Breast epithelium (tissue), 4 donors: ENCODE measurements around the gene NAT10. TPM values are rescaled to one million over a fixed set of nuclear protein-coding genes. Genes with fewer than 3 reads are reported as not detected.

Source experiments
- DNase-seq, 2 donors: peaks; one replicate each; pipeline ENCODE4 v3.0.0-alpha.2; 2019; ENCODE audit warnings: low spot score in 2 of 2
- H3K27ac ChIP-seq, 2 donors: fragments of 200-600 bp; sonication (generic) in 1 of 2; one replicate each; pipeline ENCODE4 v1.5.1; 2016 to 2019; ENCODE audit warnings: mild to moderate bottlenecking in 1 of 2
- H3K27me3 ChIP-seq, 2 donors: fragments of 200-600 bp; sonication (generic) in 1 of 2; one replicate each; pipeline versions ENCODE4 v1.5.1 to v1.6.0; 2017 to 2019; ENCODE audit warnings: control low read depth in 1 of 2, mild to moderate bottlenecking in 1 of 2
- H3K36me3 ChIP-seq: fragments of 200-600 bp; one replicate; pipeline ENCODE4 v1.5.1; 2019
- H3K4me1 ChIP-seq, 2 donors: fragments of 200-600 bp; sonication (generic); one replicate each; pipeline ENCODE4 v1.5.1; 2016 to 2019; ENCODE audit warnings: control low read depth in 1 of 2
- H3K4me3 ChIP-seq, 3 donors: fragments of 200-600 bp; sonication (generic); 1 replicate in 2 of 3; 2 replicates in 1 of 3; pipeline ENCODE4 v1.5.1; 2016 to 2019; ENCODE audit warnings: mild to moderate bottlenecking in 3 of 3, moderate library complexity in 2 of 3
- H3K9me3 ChIP-seq, 2 donors: fragments of 200-600 bp; sonication (generic) in 1 of 2; one replicate each; pipeline ENCODE4 v1.5.1; 2016 to 2019; ENCODE audit warnings: control low read depth in 1 of 2
- POLR2A ChIP-seq: fragments of 450-650 bp; IDR thresholded peaks from one replicate; pipeline ENCODE4 v1.6.1; 2016; ENCODE audit warnings: antibody characterized with exemption, mild to moderate bottlenecking, moderate library complexity
- POLR2AphosphoS5 ChIP-seq, 3 donors: sonication (generic); formaldehyde crosslinking; IDR thresholded peaks; one replicate each; pipeline ENCODE4 v1.6.1; 2017; ENCODE audit warnings: antibody characterized with exemption in 3 of 3
- intact Hi-C: fragments of 100-400 bp; cut with DNase I; formaldehyde crosslinking; loops from one replicate; pipeline ENCODE4 v1.15.1; 2023; ENCODE audit warnings: low total_unique reads
- total RNA-seq, 3 donors: library from RNA; depleted of rRNA; stranded (reverse); fragments of >200 nt; gene quantifications; one replicate each; pipeline ENCODE4 v1.1.0, GENCODE V29; 2016
- TF ChIP-seq, protein P1 (sequence below), 3 donors: fragments of 450-650 bp; IDR thresholded peaks; one replicate each; pipeline ENCODE4 v1.5.1; 2016 to 2017; ENCODE audit warnings: antibody characterized with exemption in 3 of 3, mild to moderate bottlenecking in 3 of 3, moderate library complexity in 3 of 3

Gene NAT10
- total RNA-seq, 3 donors from 2014 or later = 22.6 to 41.0 (median 31.5) TPM

- Histone ChIP-seq H3K27ac (no peak overlapping the region), H3K36me3 (peaks cover 9% of the 10 kb centered on the region), H3K27me3 (no peaks in the 10 kb centered on the region), H3K9me3 (no peaks in the 10 kb centered on the region), H3K4me3 (no peak overlapping the region), H3K4me1 (no peaks in the 10 kb centered on the region)
- TF ChIP-seq, protein P1, sequence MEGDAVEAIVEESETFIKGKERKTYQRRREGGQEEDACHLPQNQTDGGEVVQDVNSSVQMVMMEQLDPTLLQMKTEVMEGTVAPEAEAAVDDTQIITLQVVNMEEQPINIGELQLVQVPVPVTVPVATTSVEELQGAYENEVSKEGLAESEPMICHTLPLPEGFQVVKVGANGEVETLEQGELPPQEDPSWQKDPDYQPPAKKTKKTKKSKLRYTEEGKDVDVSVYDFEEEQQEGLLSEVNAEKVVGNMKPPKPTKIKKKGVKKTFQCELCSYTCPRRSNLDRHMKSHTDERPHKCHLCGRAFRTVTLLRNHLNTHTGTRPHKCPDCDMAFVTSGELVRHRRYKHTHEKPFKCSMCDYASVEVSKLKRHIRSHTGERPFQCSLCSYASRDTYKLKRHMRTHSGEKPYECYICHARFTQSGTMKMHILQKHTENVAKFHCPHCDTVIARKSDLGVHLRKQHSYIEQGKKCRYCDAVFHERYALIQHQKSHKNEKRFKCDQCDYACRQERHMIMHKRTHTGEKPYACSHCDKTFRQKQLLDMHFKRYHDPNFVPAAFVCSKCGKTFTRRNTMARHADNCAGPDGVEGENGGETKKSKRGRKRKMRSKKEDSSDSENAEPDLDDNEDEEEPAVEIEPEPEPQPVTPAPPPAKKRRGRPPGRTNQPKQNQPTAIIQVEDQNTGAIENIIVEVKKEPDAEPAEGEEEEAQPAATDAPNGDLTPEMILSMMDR (IDR thresholded peaks at IDR 0.05) = no peak
- TF ChIP-seq POLR2AphosphoS5 (IDR thresholded peaks at IDR 0.05) (no peak), POLR2A (no peak)
- DNase-seq = no peak
- intact Hi-C loops = no loop called here
Observed at GRCh38 chr11:34136420-34136819, 31.0 kb downstream of the NAT10 start.

DNA sequence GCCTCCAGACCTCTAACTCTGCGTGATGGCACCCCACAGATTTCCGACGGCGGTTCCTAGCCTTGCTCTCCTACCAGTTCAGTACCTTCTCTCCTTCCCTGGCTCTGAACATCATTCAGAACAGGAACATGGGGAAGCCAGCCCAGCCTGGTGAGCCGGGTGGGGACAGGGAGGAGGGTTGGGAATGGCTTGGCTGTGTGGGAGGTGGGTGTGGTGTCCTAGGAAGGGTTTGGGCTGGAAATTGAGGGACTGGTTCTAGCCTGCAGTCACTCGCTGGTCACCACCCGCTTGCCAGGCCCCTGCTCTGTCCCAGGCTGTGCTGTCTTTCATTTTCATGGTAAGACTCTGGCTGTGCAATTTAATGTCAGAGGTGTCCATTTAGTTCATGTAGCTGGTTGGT lies 33.9 kb downstream of the NAT10 start:
- Histone ChIP-seq H3K4me3 (no peak overlapping the region), H3K27me3 (no peaks in the 10 kb centered on the region), H3K27ac (no peak overlapping the region), H3K36me3 (peaks cover 13% of the 10 kb centered on the region), H3K9me3 (no peaks in the 10 kb centered on the region), H3K4me1 (no peaks in the 10 kb centered on the region)
- DNase-seq = no peak
- intact Hi-C loops = no loop called here
- no peak for TF ChIP-seq POLR2A
- TF ChIP-seq, protein P1 (IDR thresholded peaks at IDR 0.05) = no peak

GRCh38 chr11:34140149-34140548 lies 34.7 kb downstream of the NAT10 start:
- no peak for TF ChIP-seq POLR2A
- TF ChIP-seq, protein P1 (IDR thresholded peaks at IDR 0.05) = no peak
- TF ChIP-seq POLR2AphosphoS5 (IDR thresholded peaks at IDR 0.05) = no peak
- Histone ChIP-seq H3K4me3 (no peak overlapping the region), H3K27ac (no peak overlapping the region), H3K27me3 (no peaks in the 10 kb centered on the region), H3K4me1 (no peaks in the 10 kb centered on the region), H3K9me3 (no peaks in the 10 kb centered on the region), H3K36me3 (peaks cover 13% of the 10 kb centered on the region)
- intact Hi-C loops = loop anchor here (5.0 kb wide), 1 partner anchor 848 kb away; no protein-coding TSS in a partner anchor
- no peak for DNase-seq

GRCh38 chr11:34143048-34143447 lies 37.6 kb downstream of the NAT10 start:
- intact Hi-C loops = loop anchor here (5.0 kb wide), 1 partner anchor 851 kb away; no protein-coding TSS in a partner anchor
- Histone ChIP-seq H3K27me3 (no peaks in the 10 kb centered on the region), H3K36me3 (peaks cover 20% of the 10 kb centered on the region), H3K4me1 (no peaks in the 10 kb centered on the region), H3K9me3 (no peaks in the 10 kb centered on the region), H3K27ac (no peak overlapping the region), H3K4me3 (no peak overlapping the region)
- DNase-seq = no peak
- TF ChIP-seq POLR2AphosphoS5 (IDR thresholded peaks at IDR 0.05) (no peak), POLR2A (no peak)
- TF ChIP-seq, protein P1 (IDR thresholded peaks at IDR 0.05) = no peak

DNA sequence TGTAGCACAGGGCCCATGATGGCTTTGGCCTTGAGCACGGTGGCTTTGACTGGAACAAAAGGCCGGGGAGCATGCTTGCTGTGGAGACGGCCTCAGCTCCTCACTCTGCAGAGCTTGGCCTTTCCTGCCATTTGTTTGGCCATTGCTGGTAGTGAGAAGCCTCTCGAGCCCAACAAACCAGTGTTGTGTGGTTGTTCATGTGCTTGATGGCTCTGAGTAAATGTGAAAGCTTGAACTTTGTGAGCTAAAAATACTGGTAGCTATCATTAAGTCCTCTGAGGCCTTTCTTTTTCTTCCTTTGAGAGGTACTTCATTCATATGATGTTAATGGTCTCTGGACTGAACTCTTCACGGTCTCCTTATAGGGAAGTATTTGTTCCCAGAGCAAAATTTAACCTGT lies 39.6 kb downstream of the NAT10 start:
- no peak overlapping the region for H3K4me3 ChIP-seq
- peaks cover 15% of the 10 kb centered on the region for H3K36me3 ChIP-seq
- no peaks in the 10 kb centered on the region for H3K9me3 ChIP-seq
- DNase-seq = no peak
- TF ChIP-seq POLR2A (no peak), POLR2AphosphoS5 (IDR thresholded peaks at IDR 0.05) (no peak)
- TF ChIP-seq, protein P1 (IDR thresholded peaks at IDR 0.05) = no peak
- H3K4me1 ChIP-seq = no peaks in the 10 kb centered on the region
- intact Hi-C loops = no loop called here
- H3K27me3 ChIP-seq = no peaks in the 10 kb centered on the region
- H3K27ac ChIP-seq = no peak overlapping the region
